ENCODE measurements around the gene BCAP31.
"Not testable (repeated sequence)": the region's sequence is repeated elsewhere in the genome, so short reads cannot be mapped to it uniquely, and the experiment has no call there.

The BCAP31 gene

DNA sequence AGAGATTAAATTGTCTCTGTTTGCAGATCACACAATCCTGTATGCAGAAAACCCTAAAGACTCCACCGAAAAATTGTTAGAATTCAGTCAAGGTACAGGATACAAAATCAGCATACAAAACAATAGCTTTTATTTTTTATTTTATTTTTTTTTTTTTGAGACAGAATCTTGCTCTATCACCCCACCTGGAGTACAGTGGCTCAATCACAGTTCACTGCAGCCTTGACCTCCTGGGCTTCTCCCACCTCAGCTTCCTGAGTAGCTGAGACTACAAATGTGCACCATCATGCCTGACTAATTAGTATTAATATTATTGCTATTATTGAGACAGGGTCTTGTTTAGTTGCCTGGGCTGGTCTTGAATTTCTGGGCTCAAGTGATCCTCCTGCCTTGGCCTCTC, 30.9 kb upstream of the BCAP31 start:
- no peak overlapping the region for H3K4me3 ChIP-seq (ENCODE audit: low read depth, low read length)
- no peak for DNase-seq (ENCODE audit: low read depth)
- TF ChIP-seq, protein P1, sequence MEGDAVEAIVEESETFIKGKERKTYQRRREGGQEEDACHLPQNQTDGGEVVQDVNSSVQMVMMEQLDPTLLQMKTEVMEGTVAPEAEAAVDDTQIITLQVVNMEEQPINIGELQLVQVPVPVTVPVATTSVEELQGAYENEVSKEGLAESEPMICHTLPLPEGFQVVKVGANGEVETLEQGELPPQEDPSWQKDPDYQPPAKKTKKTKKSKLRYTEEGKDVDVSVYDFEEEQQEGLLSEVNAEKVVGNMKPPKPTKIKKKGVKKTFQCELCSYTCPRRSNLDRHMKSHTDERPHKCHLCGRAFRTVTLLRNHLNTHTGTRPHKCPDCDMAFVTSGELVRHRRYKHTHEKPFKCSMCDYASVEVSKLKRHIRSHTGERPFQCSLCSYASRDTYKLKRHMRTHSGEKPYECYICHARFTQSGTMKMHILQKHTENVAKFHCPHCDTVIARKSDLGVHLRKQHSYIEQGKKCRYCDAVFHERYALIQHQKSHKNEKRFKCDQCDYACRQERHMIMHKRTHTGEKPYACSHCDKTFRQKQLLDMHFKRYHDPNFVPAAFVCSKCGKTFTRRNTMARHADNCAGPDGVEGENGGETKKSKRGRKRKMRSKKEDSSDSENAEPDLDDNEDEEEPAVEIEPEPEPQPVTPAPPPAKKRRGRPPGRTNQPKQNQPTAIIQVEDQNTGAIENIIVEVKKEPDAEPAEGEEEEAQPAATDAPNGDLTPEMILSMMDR (IDR thresholded peaks at IDR 0.05; ENCODE audit: low read depth, low read length, missing control alignments) = no peak

DNA sequence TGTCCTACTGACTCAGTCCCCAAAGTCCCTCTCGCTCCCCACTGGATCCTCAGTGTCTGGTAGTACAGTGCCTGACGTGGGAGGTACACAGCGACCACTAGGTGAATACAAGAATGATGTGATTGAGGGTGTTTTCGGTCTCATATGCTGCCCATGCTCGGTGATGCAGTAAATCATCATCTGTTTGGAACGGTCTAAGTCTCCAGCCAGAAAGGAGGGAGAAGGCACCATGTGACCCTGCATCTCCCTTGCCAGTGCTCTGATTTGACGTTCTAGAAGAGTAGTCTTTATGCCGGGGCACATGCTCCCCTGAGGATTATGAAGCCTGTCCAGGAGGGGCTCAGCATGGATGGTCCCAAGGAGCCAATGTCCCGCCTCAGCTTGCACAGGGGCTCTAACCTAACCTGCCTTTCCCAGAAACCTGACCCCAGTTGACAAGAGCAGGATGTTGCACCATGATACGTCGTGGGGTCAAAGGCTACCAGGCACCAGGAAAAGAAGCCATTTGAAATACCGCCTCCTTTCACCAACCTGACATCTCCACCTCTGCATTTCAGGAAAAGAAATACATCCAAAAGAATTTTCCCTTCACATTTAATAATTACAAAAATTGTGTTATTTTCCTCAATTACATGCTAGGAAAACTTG, 26.1 kb upstream of the BCAP31 start:
- TF ChIP-seq, protein P1 (IDR thresholded peaks at IDR 0.05; ENCODE audit: low read depth, low read length, missing control alignments) = no peak
- no peak for DNase-seq (ENCODE audit: low read depth)
- no peak overlapping the region for H3K4me3 ChIP-seq (ENCODE audit: low read depth, low read length)

DNA sequence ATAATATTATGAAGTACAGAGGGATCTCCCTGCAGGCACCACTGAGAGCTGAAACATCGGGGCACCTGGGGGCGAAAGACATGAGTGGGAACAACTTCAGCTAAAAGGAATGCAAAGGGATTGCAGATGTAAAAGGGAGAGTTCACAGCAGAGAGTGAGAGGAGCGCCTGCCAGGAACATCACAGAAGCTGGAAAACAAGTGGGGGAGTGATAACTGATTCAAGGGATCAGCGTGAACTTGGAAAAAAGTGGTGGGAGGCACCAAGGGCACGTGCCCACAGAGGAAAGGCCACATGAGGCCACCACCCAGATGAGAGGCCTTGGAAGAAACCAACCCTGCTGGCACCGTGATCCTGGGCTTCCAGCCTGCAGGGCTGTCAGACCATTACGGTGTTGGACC, 24.8 kb upstream of the BCAP31 start:
- DNase-seq (ENCODE audit: low read depth); H3K4me3 ChIP-seq (ENCODE audit: low read depth, low read length): not testable (repeated sequence)

DNA sequence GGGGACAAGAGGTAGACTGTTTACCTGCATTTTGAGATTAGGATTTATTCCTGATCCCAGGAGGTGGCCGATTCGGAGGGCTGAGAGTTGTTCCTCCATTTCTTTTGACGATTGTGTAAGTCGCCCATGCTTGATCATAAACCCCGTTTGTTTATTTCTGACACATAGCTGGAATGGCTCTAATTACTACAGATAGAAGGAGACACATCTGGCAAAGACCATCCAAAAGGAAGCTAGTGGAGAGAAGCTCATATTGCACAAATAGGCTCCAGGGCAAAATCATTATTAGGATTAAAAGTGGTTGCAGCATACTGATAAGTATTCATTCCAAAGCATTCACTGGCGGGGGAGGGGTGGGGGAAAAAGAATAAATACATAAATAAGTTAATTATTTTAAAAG, 22.8 kb upstream of the BCAP31 start:
- DNase-seq (ENCODE audit: low read depth); H3K4me3 ChIP-seq (ENCODE audit: low read depth, low read length): not testable (repeated sequence)

DNA sequence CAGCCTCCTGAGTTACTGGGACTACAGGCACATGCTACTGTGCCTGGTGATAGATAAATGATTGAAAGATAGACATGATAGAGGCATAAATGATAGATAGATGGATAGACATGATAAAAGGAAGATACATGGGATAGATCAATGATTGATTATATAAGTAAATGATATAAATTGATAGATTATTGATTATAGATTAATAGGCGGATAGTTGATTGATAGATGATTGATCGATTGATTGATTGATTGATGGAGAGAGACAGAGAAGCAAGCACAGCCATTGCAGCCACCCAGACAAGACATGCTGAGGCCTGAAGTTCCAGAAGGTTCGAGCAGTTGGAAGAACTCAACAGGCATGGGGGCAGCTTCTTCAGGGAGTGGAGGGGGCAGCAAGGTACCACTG, 22.2 kb upstream of the BCAP31 start:
- TF ChIP-seq, protein P1 (IDR thresholded peaks at IDR 0.05; ENCODE audit: low read depth, low read length, missing control alignments) = no peak
- no peak overlapping the region for H3K4me3 ChIP-seq (ENCODE audit: low read depth, low read length)
- no peak for DNase-seq (ENCODE audit: low read depth)

DNA sequence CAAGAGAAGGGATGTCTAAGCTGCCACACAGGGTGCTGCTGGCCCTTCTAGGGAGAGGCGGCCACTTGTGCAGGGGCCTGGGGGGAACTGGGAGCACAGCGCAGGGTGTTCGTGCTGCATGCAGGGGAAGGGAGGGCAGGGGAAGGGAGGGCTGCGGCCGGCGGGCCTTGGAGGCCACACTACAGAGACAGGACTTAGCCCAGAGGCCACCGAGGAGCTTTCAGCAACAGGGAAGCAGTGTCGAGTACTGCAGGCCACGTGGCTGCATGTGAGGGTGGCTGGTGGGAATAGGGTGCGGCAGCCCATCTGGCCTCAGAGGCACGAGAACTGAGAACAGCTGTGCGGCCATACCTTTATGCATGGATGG, 20.9 kb upstream of the BCAP31 start:
- H3K4me3 ChIP-seq (ENCODE audit: low read depth, low read length); DNase-seq (ENCODE audit: low read depth): not testable (repeated sequence)

DNA sequence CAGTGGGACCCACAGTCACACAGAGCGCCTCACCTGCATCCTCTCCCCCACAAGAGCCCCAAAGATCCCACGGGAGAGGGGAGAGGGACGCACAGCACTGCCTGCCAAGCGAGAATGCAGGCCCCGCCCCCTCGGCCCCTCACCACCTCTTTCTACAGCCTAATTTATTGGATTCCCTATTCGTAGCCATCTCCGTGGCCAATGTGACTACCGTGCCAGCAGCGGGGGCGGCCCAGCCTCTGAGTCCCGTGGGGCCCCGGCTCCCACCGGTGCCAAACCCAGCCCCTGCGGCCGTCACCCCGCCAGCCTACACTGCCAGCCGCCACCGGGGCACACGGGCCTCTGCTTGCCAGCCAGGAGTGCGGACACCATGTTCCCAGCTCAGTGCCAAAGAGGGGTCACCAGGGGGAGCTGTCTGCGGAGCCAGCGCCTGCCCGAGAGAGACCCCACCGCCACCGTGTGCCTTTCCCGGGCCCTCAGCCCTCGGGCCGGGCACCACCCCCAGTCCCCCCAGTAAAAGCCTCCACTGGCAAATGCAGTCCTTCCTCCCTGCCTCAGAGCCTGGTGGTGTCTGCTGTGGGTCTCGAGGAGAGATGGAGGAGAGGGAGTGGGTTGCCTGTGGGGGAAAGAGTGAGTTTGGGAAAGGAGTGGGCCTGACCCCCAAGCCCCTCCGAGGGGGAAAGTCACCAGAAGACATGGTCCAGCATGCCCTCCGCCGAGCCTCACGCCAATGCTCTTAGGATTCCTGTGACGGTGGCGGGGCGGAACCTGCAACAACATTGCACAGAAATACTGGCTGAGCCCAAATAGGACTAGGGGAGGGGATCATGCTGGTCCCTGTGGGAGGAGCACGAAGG, 20.3 kb upstream of the BCAP31 start:
- no peak for DNase-seq (ENCODE audit: low read depth)
- TF ChIP-seq, protein P1 (IDR thresholded peaks at IDR 0.05; ENCODE audit: low read depth, low read length, missing control alignments) = peak; percentile 25
- H3K4me3 ChIP-seq (ENCODE audit: low read depth, low read length) = no peak overlapping the region

DNA sequence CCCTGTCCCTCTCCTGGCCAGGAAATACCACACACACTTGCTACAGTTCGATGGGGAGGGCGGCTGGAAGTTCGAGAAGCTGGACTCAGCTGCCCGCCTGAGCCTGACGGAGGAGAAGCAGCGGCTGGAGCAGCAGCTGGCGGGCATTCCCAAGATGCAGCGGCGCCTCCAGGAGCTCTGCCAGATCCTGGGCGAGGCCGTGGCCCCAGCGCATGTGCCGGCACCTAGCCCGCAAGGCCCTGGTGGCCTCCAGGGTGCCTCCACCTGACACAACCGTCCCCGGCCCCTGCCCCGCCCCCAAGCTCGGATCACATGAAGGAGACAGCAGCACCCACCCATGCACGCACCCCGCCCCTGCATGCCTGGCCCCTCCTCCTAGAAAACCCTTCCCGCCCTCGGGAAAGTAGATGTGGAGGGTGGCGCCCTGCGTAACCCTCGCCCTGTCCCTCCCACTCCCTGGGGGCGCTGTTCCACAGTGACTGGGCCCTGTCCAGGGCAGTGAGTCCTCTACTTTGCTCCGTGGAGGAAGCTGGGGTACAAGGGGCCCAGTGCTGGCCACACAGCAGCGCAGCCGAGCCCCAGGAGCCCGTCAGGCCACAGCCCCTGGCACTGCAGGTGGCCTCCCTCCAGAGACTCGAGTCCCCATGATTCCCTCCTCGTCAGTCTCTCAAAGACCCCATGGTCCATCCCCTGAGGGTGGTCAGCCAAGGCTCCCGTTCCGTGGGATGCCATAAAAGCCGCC, 19.5 kb upstream of the BCAP31 start:
- not testable (repeated sequence) for H3K4me3 ChIP-seq (ENCODE audit: low read depth, low read length); DNase-seq (ENCODE audit: low read depth)

DNA sequence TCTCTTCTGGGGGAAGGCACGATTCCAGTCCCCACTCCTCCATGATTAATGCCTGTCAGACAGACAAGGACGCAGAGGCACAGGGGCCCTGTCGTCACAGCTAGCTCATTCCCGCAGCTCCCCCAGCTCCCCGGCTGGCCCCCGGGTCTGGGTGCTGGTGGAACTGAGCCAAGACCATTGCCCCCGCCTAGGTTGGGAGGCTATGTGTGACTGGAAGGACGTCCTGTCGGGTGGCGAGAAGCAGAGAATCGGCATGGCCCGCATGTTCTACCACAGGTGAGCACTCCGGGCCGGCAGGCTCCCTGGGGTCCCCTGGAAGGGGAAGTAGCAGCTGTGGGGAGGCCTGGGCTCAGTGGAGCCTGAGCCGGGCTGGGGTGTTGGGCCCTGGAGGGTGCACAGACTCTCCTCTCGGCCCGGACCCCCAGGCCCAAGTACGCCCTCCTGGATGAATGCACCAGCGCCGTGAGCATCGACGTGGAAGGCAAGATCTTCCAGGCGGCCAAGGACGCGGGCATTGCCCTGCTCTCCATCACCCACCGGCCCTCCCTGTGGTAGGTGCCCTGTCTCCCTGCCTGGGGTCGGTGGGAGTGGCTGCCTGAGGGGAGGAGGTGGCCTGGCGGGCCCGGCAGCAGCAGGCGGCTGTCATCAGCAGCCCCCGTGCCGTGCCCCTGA, 18.7 kb upstream of the BCAP31 start:
- not testable (repeated sequence) for H3K4me3 ChIP-seq (ENCODE audit: low read depth, low read length); DNase-seq (ENCODE audit: low read depth)

DNA sequence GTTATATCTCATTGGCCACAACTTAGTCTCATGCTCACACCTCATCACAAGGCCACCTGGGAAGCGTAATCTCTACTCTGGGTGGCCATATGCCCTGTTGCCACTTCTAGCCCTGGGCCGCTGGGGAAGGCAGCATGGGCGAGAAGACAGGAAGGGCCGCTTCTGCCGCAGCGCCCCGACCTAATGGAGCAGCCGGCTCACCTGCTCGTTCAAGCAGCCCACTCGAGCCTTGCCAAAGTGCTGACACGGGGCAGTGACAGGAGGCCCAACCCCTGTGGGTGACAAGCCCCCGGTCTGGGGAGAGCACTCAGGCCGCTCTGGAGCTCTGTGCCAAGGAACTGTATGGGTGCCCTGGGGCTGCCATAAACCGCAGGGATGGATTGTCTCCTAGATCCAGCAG, 17.9 kb upstream of the BCAP31 start:
- not testable (repeated sequence) for DNase-seq (ENCODE audit: low read depth); H3K4me3 ChIP-seq (ENCODE audit: low read depth, low read length)

Data from GM12864 (cell line).